Choroid plexus epithelial cell (primary cell): Measurements from ENCODE around the gene ARAP3.

Experiments
- DNase-seq: peaks from one replicate; pipeline ENCODE4 v3.0.0-alpha.2; 2010; ENCODE audit warnings: low read depth
- H3K4me3 ChIP-seq: 2 replicates; pipeline ENCODE4 v1.5.1; 2011; ENCODE audit warnings: low read depth, mild to moderate bottlenecking, control low read depth, low read length, moderate library complexity
- CTCF ChIP-seq: conservative IDR thresholded peaks from 2 replicates; pipeline ENCODE4 v1.5.1; 2011; ENCODE audit warnings: low read depth, mild to moderate bottlenecking, control low read depth, inconsistent platforms, low read length, moderate library complexity

ARAP3 gene

GRCh38 chr5:141708016-141708415 is 26.0 kb upstream of the ARAP3 start:
- TF ChIP-seq CTCF, result no peak
- DNase-seq, result no peak

GRCh38 chr5:141707510-141707909 is 25.5 kb upstream of the ARAP3 start:
- no peak for TF ChIP-seq CTCF
- H3K4me3 ChIP-seq, result no peak overlapping the region
- DNase-seq, result no peak

More at GRCh38 chr5:141708016-141708415, 26.0 kb upstream of the ARAP3 start:
- H3K4me3 ChIP-seq, result no peak overlapping the region

- no peak for TF ChIP-seq CTCF
- DNase-seq, result no peak
- no peak overlapping the region for H3K4me3 ChIP-seq
Observed at GRCh38 chr5:141706121-141706520, 24.1 kb upstream of the ARAP3 start.

- TF ChIP-seq CTCF, result no peak
- no peak overlapping the region for H3K4me3 ChIP-seq
- no peak for DNase-seq
Observed at GRCh38 chr5:141705469-141705868, 23.4 kb upstream of the ARAP3 start.

GRCh38 chr5:141704782-141705297 is 22.8 kb upstream of the ARAP3 start:
- no peak overlapping the region for H3K4me3 ChIP-seq
- DNase-seq, result no peak
- no peak for TF ChIP-seq CTCF

GRCh38 chr5:141703133-141703561 is 21.1 kb upstream of the ARAP3 start:
- H3K4me3 ChIP-seq, result no peak overlapping the region
- DNase-seq, result peak; percentile 20
- no peak for TF ChIP-seq CTCF

- DNase-seq, result no peak
- H3K4me3 ChIP-seq, result no peak overlapping the region
- TF ChIP-seq CTCF, result no peak
Observed at GRCh38 chr5:141701360-141702119, 19.5 kb upstream of the ARAP3 start.
